ENCODE data around the gene PDCD11.

GRCh38 chr10:103374263-103374662, 22.2 kb upstream of the PDCD11 start:
- no peak for TF ChIP-seq CTCF (IDR thresholded peaks at IDR 0.05; ENCODE audit: poor library complexity, severe bottlenecking)
- TF ChIP-seq SMC3 (conservative IDR thresholded peaks at IDR 0.05; ENCODE audit: poor library complexity) = no peak
- no peak for TF ChIP-seq EP300 (conservative IDR thresholded peaks at IDR 0.05; ENCODE audit: poor library complexity, severe bottlenecking)
- no peak for TF ChIP-seq POLR2AphosphoS5 (IDR thresholded peaks at IDR 0.05)
- TF ChIP-seq EZH2 (IDR thresholded peaks at IDR 0.05; ENCODE audit: borderline replicate concordance, insufficient read depth, low read length, poor library complexity, severe bottlenecking) = no peak
